Activated CD4-positive, alpha-beta T cell treated with anti-CD3 and anti-CD28 coated beads, Interleukin-2, amount 50 U/mL, for 4 hours (primary cell): ENCODE measurements around the gene UMODL1.

Experiments
- DNase-seq, 2 experiments: peaks; one replicate each; pipeline ENCODE4 v3.0.0-alpha.2; 2020

UMODL1 gene

DNA sequence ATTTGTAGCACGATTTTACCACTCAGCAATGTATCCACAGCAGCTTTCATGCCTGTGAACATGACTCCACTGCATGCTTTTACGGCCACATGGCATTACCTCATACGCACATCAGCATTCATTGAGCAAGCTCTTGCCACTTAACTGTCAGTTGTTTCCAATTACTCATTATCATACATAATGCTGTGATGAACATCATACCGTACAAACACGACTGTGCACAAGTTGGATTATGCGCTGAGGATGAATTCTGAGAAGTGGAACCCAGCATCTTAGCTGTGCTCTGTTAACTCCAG is 9.6 kb downstream of the UMODL1 start:
- no peak for DNase-seq

DNA sequence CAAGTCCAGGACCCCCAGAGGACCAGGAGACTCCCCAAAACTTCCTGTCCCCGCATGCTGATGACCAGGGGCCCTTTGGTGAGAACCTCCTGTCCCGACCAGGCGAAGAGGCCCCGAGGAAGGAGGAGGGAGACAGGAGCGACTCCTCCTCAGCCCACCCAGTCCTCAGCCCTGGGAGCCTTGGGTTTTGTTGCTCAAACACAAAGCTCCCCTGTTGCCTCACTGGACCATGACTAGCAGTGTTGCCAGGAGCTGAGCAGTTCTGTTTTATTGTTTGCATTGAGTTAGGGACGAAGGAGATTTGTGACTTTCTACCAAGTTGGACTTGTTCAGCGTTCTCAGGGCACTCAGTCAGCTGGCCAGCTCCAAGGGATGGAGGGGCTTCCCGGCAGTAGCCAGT is 10.0 kb downstream of the UMODL1 start:
- no peak for DNase-seq

DNA sequence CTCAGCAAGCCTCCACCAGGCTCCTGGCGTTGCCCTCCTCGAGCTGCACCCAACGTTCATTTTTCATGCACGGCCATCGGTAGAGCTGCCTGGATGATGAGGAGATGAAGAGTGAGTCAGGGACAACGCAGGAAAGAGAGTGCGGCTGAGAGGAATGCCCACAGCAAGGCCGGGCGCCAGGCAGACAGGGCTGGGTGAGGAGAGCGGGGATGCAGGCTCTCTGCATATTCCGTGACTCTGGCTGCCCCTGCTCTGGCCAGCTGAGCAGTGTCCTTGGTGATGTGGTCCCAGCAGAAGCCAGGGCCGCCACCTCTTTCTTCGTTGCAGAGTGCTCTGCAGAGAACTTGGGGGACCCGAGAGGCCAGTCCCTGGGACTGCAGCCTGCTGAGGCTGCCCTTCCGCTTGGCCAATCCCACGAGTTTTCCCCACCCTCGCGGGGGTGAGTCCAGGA is 10.8 kb downstream of the UMODL1 start:
- DNase-seq: no peak

DNA sequence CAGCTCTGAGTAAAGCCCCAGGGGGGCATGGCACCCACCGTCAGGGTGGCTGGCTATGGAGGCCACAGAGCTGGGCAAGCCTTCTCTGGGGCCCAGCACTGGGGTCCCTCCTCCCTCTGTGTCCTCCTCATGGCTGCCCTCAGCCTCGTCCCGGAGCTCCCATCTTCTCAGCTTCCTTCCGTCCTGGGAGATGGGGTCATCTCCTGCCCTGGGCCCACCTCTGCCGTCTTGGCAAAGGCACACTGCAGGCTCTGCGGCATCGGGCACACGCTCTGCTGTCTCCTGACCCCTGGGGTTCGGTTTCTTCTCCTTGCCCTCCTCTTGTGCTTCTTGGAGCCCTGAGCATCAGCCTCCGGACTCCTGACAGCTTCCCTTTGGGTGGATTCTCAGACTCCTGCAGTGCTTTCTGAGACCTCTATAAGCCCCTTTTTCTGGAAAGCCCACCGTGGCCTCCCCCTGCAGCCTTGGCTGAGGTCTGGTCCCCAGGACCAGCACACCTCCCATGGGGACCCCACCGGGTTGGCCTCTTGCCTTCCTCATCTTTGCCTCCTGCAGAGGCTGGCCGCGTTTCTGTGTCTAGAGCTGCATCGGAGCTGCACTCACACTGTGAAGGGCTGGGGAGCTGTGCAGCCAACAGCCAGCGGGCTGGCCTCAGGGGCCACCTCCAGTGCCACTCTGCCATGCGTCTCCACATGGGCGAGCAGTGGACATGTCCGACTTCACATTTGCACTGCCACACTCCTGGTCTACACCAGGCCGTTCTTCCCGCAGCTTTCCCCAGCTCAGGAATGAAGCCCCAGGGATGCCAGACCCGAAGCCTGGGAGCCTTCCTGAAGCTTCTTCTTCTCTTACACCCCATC is 11.6 kb downstream of the UMODL1 start:
- no peak for DNase-seq

DNA sequence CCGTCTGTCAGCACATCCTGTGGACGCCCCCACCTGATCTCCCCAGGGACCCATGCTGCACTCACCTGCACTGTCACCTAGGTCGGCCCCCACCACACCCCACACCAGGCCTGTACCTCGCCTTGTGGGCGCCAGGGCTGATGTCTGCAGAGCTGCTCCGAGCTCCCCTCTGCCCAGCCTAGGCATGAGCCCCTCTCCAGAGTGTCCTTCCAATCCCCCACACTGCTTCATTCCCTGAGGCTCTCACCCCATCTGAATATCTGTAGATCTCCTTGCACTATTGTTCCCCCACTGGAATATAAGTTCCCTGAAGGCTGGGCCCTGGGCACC is 12.2 kb downstream of the UMODL1 start:
- no peak for DNase-seq

DNA sequence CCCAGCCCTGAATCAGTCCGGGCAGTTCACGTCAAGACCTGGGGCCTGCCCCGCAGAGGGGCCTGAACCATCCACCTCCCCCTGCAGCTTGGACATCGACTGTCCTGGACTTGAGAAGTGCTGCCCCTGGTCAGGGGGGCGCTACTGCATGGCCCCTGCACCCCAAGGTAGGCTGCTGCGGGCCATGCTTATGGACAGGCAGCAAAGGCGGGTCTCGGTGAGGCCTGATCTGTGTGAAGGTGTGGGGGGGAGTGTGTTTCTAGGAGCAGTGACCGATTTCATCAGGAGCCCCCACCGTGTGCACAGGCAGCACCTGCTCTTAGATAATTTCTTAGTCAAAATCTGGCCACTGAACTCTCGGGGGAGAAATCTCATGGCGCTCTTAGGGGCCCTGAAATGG is 13.0 kb downstream of the UMODL1 start:
- no peak for DNase-seq

DNA sequence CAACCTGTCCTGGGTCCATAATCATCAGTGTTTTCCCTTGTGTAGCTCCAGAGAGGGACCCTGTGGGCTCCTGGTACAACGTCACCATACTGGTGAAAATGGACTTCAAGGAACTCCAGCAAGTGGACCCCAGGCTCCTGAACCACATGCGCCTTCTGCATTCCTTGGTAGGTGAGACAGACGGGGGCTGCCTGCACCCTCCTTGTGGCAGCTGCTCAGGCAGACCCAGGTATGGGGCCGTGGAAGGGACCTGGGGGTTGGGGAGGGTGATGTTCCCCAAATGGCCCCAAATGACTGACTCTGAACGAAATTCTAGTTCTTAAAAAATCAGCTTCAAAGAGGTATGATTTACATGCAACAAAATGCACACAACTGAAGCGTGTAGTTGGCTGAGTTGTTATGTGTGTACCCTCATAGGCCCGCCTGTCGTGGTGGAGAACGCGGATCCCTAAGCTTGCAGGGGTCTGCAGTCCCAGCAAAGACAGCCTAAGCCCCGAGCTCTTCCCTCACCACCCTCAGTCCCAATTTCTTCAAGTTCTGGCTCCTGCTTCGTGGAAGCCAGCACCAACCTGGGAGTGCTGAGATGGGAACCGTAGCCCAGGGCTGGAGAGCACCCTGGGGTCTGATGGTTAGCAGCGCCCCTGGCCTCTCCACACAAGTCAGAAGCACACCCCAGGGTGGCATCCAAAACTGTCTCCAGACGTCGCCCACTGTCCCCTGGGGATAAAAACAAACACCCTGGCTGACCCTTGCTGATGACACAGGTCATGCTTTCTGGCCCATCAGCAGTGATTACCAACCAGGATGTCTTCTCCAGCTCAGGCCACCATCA is 14.3 kb downstream of the UMODL1 start:
- DNase-seq: no peak

DNA sequence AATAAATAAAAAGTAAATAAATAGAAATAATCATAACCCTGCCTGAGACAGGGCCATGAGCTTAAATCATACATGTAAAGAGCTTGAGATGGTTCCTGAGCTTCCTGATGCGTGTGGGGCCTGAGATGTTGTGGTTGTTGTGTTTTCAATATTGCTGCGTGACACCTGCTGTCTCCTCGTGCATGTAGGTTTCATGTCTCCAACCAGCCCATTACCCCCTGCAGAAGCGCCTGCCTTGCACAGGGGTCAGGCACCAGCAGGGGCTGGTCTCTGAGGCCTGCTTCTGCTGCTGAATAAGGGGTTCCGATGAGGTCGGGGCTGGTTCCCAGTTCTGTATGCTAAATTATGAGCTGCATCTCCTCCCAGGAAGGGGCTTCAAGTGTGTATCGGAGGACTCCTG is 15.9 kb downstream of the UMODL1 start:
- no peak for DNase-seq

DNA sequence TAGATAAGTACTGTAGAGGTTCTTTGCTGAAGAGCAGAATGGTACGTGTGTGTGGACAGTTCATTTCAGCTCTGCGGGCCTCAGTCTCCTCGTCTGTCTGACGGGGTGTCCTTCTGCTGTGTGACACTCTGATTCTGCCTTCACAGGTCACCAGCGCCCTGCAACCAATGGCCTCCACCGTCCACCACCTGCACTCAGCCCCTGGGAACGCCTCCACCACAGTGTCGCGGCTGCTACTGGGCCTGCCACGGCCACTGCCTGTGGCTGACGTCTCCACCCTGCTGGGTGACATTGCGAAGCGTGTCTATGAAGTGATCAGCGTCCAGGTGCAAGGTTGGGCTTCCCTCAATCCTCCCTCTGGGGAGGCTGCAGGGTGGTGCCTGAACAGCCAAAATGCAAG is 17.0 kb downstream of the UMODL1 start:
- DNase-seq: no peak

DNA sequence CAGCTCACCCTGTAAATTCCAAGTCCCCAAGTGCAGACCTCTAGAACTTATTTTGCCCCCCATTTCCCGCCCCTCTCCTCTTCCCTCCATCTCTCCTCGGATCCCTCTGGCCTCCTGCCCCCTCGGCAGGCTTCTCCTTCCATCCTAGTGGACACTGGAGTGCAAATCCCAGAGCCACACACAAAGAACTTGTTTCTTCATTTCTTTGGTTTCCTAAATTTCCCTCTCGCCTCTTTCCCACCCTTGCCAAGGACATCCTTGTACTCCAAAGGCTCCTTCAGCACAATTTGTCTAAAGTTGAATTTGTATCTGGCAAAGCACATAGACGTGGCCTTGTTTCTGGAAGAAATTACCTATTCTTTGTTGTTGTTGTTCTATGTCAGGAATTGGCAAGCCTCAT is 17.5 kb downstream of the UMODL1 start:
- no peak for DNase-seq

DNA sequence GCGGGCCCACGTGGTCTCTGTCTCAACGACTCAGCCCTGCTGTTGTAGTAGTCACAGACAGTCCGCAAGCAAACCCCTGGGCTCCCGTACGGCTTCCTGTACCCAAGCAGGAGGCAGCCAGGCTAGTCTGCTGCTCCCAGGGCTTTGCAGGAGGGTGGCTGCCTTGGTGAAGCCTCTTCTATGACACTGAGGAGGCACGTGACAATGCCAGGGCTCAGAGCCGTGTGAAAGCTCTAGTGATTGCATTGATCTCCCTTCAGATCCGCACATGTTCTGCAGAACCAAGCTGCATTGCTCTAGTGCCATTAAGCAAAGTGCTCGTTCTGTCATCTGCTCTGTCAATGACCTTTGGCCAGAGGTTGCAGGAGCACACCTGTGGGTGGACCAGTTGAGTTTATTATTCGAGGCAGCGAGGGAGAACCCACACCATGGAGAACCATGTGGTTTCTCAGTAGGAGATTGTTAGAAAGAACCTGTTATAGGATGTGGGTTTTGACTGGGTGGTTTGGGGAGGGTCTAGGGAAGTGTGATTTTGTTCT is 18.0 kb downstream of the UMODL1 start:
- no peak for DNase-seq

DNA sequence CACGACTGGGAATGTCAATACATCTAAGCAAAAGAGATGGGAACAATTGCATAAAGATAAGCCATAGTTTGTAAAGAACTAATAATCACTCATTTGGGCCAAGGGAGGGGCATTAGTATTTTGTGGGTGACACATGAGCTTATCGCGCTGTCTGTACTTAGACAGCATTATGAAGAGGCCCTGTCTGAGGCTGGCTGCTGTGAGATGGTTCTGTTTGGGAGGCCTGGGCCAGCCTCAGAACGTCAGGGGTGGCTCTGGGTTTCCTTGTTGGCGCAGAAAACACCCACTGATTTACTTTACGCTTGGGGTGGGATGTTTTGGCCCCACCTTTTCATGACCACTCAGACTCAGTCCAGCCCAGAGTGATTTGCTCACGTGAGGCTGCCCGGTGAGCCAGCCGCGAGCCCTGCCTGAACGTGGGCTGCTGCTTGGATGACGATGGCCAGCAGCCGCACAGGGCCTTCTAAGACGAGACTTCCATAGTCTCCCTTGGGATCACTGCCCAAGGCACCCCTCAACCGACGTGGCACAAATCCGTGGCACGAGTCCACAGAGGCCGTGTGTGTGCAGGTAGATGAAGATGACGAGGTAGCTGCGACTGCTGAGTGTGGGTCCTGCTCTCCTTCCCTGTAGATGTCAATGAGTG is 18.7 kb downstream of the UMODL1 start:
- no peak for DNase-seq

DNA sequence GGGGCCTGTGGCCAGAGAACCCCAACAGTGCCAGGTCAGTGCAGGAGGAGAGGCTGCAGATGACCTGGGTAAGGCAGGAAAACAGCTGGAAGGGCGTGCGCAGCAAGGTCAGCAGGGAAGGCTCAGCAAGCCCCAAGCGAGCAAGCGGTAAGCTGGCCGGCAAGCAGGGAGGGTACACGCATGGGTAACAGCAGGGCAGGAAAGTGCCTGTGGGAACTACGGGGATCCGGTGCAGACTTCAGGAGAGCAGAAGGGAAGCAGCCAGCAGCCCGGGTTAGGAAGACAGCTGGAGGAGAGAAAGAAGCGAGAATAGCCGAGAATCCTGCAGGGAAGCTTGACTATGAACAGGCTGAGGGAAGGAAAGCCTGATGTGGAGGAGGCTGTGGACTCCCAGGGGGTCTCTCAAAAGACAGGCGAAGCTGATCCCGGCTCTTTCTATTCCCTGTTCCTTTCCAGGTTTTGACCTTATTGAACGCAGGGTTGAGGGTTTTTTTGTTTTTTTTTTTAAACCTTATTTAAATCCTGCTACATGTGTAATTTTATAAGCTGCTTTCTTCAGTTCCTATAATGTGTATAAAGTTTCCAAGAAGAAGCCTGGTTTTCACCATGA is 20.9 kb downstream of the UMODL1 start:
- DNase-seq: no peak

DNA sequence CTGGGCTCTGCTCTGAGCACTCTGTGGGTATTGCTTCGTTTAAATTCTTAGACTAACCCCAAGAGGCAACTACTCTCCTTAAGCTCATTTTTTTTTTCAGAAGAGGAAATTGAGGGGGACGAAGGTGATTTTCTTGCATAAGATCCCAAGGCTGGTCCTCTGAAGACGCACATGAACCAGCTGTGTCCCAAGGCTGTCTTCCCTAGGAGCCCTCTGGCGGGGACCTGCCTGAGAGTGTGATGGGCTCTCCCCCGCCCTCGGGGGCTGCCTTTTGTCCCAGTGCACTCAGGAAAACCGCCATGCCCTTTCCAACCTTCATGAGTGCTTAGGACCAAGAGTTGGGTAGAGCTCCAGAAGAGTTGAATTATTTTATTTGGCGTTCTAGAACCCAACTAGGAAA is 21.7 kb downstream of the UMODL1 start:
- DNase-seq: no peak

DNA sequence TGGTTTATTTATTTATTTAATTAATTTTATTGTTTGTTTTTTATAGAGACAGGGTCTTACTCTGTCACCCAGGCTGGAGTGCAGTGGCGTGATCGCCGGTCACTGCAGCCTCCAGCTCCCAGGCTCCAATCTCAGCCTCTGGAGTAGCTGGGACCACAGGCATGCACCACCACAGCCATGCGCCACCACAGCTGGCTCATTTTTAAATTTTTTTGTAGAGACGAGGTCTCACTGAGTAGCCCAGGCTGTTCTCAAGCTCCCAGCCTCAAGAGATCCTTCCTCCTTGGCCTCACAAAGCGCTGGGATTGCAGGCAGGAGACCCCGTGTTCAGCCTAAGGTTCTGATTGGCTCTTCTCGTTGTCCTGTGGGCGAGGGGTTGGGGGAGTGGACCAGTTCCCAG is 22.1 kb downstream of the UMODL1 start:
- no peak for DNase-seq

DNA sequence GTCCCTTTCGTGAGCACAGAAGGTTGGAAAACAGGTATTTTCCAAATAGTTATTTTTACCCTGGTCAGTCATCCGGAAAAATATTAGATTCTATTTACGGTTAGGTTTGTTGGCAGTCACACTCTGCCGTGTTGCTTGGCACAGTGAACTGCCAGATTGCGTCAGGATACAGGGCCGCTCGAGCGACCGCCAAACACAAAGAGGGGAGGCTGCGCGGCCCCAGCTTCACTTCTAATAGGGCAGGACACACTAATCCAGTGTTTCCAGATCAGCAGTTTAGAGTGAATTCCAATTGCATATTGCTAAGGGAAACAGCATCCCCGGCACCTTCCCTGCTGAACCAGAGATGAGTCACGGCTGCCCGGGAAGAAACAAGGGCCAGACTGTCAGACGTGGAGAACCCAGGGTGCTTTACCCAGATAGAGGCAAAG is 22.9 kb downstream of the UMODL1 start:
- DNase-seq: no peak

DNA sequence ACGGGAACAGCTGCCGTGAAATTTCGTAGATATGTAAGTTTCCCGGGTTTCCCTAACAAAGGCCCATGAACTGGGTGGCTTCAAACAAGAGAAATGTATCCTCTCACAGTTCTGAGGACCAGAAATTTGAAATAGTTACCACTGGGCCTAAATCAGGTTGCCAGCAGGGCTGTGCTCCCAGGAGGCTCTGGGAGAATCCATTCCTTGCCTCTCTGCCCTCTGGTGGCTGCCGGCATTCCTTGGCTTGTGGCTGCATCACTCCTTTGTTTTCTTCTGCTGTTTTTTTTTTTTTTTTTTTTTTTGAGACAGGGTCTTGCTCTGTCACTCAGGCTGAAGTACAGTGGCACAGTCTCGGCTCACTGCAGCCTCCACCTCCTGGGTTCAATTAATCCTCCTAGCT is 23.7 kb downstream of the UMODL1 start:
- DNase-seq: no peak

DNA sequence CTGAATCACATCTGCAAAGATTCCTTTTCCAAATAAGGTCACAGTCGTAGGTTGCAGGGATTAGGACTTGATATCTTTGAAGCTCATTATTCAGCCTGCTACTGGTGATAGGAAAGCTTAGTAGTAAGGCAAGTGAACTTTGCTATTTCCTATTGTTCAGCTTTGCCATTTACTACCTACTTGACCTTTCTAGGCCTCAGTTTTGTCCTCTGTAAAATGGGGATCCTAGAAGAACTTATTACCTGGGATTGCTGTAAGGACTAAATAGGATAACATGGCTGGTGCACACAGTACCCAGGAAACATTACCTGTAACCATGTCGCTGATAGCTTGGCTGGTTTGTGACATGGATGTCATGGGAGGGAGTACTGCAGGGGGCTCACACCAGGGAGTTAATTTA is 24.5 kb downstream of the UMODL1 start:
- no peak for DNase-seq

DNA sequence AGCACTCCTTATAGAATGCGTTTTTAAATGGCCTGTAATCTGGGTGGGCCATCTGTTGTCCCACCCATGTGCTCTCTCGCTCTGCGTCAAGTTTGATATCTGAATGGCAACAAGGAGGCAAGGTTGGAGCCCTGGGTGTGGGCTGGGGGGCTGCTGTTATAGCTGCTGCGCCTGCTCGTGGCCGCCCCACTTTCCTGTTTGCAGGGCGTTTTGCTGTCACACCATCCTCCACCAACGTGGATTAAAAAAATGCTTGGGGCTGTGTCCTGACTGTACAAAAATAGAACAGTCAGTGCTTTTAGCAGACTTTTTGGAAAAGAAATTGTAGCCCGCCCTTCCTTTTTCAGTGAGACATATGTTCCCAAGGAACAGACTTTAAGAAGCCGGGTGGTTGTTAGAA is 25.4 kb downstream of the UMODL1 start:
- DNase-seq: no peak

DNA sequence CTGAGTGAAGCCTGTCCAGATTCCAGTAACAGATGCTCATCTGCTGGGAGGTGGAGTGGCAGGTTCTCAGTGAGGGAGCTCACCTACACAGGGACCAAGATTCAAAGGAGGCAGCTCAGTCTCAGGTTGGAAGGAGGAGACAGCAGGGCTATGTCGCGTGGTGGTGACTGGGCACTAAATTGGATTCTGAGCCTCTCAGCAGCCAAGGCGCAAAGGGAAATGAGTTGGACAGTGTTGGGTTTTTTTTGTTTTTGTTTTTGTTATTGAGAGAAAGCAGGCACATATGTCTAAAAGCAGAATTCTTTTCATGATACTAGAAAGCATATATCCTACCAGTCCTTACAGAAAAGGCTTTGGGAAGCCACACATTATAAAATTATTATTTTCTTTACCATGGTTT is 26.2 kb downstream of the UMODL1 start:
- DNase-seq: no peak

DNA sequence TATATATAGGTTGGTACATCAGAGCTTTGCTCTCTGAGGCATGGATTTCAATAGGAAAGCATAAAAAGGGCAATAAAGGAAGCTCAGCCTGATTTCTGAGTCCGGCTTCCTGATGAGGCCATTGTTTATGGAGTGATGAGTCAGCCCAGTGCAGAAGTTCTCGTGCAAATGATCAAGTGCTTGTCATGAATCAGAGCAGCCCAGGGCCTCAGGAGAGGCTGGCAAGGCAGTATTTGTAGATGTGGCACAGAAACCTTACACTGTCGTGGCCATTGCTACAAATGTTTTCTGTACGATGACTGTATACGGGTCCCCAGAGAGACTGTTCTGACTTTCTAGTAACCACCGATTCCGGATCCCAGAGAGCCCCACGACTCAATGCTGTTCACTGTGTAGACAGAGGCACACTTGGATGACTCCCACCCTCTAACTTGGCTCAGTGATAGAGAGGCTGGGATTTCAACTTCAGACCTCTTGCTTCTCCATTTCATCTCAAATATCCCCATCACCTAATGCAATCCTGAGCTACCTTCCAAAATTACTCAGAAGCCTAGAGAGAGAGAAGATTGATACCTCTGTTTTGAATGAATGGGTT is 26.8 kb downstream of the UMODL1 start:
- DNase-seq: no peak

DNA sequence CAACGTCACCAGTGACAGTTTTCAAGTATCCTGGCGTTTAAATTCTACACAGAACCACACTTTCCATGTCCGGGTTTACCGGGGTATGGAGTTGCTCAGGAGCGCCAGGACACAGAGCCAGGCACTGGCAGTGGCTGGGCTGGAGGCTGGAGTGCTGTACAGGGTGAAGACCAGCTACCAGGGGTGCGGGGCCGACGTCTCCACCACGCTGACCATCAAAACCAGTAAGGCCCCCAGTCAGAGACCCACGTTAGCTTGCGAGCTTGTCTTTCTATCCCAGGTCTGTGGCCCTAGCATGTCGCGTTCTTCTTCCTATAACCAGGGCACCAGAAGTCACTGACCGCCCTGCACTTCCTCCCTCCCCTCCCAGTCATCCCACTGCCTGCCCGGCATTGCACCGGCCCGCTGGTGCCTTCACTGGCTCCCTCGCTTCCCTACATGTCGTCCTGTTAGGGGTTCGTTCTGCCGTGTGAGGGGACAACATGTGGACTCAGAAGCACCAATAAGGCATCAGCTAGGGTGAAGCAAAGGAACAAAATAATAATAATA is 27.9 kb downstream of the UMODL1 start:
- DNase-seq: no peak

DNA sequence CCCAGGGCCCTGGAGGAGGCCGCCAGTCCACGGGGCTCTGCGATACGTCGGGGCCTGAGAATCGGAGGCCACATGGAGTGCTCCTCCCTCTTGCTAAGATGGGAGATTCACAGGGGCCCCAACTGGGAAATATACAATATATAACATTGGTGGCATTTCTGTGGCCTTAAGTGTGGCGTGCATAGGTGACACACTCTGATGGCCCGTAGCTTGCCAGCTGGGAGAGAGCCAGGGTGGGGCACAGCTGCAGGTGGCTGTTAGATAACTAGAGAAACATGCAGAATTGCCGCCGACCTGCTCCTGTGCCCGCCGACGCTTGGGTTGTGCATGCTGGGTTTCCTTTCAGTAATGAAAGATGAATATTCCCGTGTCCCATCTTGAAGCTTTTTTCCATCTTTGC is 30.1 kb downstream of the UMODL1 start:
- DNase-seq: no peak
